Inflammatory macrophage treated with lipopolysaccharide for 1 hour (primary cell): Measurements from ENCODE around the gene APOA1.

Experiments used
- DNase-seq, 2 donors: peaks; one replicate each; pipeline ENCODE4 v3.0.0-alpha.2; 2020 to 2022

The APOA1 gene

DNA sequence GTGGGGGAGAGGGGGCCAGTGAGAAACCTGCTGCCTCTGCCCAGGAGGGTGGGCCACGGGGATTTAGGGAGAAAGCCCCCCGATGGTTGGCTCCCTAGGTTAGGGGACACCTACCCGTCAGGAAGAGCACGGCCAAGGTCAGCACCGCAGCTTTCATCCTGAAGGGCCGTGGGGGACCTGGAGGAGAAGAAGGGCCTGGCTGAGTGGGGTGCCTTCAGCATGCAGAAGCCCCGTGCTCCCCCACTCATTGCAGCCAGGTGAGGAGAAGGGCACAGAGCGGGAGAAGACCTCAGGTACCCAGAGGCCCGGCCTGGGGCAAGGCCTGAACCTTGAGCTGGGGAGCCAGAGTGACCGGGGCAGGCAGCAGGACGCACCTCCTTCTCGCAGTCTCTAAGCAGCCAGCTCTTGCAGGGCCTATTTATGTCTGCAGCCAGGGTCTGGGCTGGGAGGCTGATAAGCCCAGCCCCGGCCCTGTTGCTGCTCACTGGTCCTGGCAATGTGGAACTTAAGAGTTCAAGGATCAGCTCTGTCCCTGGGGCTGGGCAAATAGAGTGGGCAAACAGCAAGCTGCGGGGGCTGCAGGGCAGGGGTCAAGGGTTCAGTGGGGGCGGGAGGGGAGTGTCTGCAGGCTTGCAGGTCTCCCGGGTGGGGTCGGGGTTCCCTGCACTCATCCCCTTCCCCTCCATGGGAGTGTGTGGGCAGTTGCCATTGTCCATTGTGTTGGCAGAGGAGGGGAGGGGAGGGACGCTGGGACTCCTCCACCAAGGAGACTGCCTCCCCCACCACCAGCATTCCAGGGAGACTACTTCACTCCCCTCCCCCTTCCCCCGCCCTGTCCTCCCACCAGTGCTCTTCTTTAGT is at the start of gene APOA1:
TSS of gene APOA1 (minus strand) at position 392 of the 861 bp plus-strand sequence. CDS start at position 157, 235 bp downstream.
- DNase-seq, result no peak

DNA sequence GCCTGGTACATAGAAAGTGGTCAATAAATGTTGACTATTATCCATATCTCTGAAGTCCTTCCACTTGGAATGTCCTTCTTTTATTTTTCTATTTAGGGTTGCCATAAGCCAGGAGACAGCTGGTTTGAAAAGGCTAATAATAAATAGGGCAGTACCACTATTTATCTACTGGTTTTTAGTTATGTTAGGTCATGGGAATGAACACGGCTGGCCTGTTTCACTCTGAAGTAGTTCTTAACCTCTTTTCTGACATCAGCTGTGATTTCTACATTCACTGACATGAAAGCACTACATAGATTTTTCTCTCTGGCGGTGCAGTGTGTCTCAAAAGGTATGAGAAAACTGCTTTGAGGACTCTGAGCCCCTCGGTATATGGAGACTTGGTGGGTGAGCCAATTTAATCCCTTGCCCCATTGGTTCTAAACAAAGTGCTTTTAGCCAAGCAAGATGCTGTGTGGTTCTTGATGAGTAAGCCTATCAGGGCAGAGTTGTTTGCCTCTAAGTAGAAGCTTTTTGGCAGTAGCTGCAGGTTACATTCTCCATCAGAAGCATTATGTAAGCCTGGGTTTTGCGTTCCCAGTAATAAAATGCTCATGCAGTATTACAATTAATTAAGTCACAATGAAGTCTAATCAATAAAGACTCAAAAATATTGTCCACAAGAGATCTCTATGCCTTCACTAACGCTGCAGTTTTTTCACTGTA is 48.7 kb upstream of the APOA1 start:
- no peak for DNase-seq

DNA sequence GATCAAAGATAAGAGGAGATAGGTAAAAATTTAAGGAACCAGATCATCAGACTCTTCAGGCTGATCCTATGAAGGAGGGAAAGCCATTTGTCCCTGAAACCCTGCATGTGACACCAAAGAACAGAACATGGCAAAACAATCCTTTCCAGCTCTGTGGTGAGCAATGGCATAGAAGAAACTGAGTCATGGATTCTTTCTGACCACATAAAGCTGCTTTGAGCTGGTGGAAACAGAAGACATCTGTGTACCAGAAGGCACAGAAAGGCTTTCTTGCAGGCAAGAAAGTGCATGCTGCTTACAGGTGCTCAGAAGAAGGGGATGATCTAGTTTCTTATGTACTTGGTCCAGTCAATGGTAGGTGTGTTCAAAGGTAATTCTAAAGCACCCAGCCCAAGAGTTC is 45.0 kb upstream of the APOA1 start:
- DNase-seq, result no peak

DNA sequence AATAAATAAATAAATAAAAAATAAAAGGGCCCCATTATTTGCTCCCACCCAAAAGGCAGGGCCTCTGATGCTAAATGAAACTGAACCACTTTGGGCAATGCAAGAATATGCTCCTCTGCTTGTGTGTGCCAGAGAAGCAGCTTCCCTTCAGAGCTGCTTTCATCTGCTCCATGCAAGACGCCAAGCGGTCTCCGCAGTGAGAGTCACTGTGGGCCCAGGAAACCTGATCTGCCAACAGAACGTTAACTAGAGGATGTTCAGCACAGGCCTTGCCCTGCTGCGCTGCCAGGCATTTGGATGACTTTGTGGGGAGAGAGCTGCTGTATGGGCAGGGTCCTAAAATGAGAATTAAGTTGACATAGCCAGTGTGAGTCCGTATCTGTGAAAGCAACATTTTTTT is 43.7 kb upstream of the APOA1 start:
- no peak for DNase-seq

DNA sequence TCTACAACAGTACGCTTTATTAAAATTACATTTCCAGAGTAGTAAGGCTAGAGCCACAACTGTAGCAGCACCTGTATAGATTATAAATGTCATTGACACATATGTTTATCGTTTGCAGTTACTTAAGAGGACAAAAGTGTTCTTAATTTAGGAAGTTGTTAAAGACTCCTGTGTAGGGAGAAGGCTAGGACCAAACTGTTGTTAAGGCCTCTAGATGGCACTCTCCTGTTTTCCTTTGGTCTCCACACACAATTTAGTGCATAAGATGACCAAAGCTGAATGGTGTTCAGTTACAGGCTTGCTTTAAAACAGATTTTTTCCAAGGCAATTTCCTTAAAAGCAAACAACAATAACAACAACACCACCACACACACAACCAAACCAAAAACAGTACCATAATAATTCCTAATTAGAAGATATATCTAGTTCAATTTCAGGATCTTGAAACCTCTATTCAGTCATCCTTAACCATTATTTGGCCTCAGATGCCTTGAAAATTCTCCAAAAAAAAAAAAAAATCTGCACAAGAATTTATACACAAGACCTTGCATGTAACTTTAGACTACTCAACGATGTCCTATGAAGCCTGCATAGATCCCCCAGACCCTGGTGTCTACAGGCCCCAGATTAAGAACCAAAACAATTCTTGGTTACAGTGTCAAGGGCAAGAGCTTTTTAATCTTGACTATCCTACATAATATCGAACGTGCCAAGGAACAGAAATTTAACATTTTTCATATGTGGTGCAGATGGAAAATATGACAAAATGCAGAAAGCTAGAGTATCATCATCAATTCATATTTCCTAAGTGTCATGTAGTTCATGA is 42.6 kb upstream of the APOA1 start:
- peak; percentile 49 to 80 for DNase-seq

DNA sequence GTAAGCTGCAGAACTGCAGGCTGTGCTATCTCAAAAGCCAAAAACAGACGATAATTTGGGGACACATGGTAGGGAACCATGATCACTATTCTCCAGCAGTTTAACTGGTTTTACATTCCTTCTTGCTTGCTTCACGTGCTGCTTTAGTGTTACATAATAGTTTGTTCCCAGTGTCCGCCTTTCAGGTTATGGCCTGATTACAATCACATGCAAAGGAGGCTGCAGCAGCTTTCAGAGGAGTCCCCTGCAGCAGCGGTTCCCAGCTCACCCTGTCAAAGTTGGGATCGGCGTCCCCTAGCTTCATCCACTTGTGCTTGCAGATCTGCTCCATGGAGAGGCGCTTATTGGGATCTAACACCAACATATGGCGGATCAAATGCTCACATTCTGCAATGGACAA is 39.2 kb upstream of the APOA1 start:
- DNase-seq, result no peak

DNA sequence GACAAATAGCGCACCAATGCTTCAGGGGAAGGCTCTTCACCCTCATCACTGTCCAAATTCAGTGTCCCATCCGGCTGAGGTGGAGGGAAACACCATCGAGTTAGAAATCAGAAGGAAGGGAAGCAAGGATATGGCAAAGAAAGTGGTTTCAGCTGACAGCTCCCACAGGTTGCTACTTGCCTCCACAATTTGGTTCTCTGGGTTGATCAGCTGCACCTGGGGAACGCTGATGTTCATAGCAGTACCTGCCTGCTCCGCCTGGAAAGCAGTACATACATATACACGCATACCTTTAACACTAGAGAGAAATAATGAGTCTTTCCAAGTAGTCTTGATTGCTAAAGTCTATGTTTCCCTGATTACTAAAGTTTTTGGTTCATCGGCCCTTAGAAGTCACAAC is 37.8 kb upstream of the APOA1 start:
- no peak for DNase-seq

DNA sequence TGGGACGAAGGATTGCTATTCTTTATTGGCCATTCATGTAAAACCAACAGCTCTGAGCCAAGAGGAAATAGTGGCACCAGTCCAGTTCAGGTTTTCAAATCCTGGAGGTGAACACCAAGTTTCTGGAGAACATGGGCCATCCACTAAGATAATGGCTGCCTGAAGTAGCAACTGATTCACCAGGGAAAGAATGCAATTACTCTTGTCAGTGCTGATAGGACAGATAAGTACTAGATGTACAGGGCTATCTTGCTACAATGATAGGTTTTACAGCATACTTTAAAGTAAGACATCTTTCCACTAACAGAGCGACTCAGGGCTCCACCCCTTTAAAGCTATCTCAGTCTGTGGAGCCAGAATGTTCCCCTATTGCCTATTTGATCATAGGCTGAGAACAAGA is 36.8 kb upstream of the APOA1 start:
- DNase-seq, result no peak

DNA sequence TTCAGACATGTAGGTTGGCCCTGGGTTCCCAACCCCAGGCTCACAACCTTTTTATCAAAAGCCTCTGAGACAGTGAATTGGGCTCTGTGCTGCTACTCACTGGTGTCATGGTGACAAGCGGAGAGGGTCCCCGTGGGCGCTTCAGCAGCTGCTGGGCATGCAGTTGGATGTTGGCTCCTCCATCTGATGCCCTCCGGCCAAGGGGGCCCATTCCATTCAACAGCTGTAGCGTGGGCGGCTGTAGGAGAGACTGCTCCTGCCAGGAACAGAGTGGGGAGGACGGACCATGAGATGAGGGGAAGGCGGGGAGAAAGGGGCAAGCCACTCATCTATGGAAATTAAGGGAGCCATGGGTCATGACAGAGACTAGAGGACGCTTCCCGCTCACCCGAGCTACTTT is 36.0 kb upstream of the APOA1 start:
- no peak for DNase-seq

DNA sequence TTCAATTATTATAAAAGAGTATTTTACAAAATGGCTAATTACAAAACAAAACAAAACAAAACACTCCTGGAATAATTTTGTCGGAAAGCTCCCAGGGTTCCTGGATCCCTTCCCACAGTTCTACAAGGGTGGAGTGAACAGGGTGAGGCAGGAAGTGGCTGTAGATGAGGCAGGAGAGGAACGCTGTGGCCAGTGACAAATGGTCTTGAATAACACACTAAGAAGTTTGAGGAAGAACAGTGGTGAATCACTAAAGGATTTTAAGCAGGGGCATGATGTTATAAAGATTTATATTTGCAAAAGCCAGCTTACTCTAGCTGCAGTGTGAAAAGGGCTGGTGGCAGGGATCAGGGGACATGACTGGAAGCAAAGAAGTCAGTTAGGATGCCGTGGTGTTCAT is 33.8 kb upstream of the APOA1 start:
- peak; percentile 22 to 27 for DNase-seq

DNA sequence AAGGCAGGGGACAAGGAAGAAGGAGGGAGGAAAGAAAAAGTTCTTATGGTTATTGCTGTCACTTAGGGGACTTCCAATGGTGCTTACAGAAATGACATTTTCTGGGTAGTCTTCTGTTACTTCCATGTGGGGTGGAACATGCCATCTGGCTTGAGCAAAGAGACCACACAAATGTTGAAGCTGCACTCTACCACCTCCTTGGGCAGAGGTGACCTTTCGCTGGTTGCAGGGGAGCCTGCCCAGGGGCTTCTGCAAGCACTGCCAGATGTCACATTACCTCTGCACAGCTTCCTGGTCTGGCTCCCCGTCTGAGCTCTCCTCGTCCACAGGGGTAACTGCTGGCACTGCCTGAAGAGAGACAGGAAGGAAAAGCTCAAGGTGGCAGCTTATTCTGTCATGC is 32.6 kb upstream of the APOA1 start:
- DNase-seq, result no peak

DNA sequence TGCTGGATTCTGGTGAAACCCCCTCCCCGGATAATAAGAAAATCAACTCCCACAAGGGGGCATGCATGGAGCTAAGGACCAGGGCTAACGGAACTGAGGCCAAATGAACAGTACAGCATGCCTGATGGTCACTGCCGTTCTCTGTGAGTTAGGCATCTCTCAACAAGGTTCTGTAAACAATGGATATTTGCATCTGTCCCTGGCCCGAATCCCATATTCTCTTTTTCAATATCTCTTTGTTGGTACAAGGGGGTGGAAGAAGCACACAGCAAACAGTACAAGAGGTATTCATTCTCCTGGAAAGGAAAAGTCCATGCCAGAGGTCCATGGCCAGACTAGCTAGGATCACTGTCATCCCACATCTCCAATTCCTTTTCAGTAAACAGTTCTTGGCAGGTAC is 32.2 kb upstream of the APOA1 start:
- DNase-seq, result no peak

DNA sequence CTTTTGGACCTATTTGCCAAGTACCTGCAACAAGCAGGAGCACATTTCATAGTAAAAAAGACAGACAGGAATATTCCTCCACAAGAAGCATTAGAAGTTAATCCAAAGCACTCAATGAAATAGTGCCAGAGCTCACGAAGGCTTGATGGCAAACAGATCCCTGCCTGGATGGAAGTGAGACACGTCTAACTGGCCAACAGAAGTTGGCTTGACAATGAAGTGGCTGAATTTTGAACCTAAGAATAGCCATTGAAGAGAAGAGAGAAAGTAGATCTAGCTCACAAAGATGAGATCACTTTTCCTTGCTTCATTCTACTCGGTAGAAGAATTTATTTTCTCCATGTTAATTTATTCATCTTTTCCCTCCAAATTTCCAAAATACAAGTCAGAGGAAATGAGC is 30.6 kb upstream of the APOA1 start:
- DNase-seq, result no peak

DNA sequence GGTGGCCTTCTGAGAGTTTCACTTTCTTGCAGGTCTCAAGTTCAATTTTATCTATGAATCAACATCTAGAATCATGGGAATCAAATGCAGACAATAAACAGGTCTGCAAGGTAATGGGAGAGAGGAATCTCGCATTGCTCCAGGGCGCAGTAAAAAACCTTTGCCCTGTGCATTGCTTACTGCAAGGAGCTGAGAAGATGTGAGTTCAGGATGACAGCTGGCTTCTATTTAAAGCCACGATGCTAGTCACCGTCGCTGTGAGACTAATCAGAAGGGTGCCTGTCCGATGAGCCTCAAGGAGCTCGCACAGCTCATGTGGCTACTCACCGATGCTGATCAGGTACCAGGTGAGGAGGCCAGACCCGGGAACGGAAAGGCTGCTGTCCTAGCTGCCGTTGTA is 30.2 kb upstream of the APOA1 start:
- DNase-seq, result no peak

DNA sequence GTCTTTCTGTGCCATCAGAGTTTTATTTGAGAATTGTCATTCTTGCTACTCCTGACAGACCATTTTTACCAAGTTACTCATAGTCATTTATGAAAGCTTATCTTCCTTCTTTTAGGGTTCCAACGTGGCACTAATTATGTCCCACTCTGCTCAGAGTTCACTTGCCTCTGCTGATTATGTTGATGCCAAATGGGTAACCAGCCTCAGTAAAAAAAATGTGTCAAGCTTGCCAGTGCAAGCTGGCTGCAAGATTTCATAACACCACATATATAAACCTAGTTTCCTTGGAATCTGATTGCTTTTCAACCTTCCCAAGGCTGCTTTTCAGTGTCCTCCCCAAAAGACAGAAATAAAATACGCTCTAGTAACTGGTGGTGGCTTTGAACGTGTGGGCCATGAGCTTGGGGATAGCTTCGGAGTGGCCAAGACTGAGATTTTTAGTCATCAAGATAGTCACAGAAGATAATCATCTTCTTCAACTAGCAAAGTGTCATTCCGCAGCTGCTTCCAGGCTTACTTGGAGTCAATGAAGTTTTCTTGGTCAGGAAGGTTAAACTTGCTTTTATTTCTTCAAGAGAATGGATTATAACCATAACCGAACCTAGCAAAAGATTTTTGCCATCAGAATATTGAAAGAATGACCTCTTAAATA is 29.5 kb upstream of the APOA1 start:
- DNase-seq, result no peak

DNA sequence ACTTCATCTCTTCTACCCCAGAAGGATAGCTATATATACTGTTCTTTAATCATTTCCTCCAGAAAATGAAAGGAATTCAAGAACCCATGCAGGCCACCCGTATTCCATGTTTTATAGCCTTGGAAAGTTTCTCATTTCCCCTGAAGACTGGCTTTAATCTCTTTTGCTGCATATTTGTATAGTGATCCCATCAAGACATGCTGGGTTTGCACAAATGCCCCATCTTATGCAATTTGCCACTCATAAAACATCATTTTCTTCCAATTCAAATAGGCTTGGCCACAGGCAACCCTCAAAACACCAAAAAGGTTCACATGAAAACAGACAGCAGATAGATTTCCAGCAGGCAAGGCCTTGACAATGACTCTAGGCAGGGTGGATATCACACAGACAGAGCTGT is 28.3 kb upstream of the APOA1 start:
- no peak for DNase-seq

DNA sequence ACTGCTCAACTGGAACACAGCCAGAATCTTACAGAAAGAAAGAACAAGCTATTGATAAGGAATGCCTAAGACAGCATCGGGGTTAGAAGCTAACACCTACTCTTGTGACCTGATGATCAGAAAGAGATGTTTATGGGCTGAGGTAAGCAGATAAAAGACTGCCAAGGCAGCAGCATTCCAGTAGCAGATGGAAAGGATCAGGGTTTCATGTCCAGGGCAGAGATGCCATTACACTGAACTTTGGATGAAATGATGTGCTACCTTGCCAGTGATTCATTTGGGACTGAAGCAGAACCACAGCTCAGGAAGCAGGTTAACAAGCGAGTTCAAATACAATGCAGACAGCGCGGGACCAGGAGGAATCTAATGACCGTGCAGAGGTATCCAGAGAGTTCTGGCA is 27.1 kb upstream of the APOA1 start:
- no peak for DNase-seq

DNA sequence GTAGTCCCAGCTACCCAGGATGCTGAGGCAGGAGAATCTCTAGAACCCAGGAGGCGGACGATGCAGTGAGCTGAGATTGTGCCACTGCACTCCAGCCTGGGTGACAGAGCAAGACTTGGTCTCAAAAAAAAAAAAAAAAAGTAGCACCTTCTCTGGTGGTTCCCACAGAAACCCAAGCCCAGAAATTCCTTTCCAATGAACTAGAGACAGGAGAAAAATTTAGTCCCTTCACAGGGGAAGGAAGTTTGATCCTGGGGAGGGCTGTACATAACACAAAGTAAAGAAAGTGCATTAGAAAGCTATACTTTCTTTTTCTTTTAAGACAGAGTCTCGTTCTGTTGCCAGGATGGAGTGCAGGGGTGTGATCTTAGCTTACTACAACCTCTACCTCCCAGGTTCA is 25.5 kb upstream of the APOA1 start:
- no peak for DNase-seq

DNA sequence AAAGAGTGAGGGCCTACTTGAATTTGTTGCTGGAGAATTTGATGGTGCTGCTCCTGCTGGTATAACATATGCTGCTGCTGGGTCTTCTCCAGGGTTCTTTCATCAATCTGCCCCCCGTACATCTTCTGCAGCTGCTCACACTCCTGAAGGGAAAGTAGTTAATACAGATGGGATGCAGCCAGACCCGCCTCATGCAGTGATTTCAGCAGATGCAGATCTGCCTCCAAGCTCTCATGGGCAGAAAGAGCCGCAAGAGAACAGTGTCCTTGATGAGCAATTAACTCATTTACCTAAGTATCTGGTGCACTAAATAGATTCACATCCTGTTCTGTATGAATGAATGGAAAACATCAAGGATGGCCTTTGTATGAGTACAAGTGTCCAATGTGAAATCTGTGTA is 24.8 kb upstream of the APOA1 start:
- no peak for DNase-seq

DNA sequence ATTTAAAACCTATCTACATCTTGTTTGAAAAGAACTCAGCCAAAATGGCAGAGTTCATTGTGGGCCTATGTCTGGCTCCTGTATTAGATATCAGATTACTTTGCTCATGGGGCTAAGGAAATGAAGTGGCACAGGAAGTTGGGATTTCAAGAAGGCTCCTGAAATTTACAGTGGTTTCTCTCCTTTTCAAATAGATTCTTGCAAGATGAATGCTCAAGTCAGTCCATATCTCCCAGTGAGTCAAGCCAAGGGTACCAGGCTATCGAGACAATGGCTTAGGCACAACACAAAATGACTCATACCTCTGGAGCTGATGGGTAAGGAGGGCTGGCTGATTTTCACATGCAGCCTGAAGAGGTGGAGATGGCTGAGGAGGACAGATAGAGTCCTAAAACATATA is 24.1 kb upstream of the APOA1 start:
- DNase-seq, result no peak

DNA sequence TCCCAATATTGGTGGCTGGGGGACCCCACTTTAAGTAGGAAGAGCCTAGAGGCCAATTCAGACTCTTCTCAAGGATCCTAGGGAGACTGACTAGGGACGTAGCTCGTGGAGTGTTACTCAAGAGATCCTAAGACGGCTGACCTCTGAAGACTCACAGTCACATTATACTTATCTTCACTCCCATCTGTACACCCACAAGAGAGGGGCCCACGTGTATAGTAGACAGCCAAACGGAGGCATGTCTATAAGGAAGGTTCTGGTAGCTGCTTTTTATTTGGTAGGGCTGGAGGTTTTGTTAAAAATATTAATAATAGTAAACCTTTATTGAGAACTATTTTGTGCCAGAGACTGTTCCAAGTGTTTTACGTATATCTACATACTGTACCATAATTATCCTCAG is 22.9 kb upstream of the APOA1 start:
- DNase-seq, result peak in 1 of 2 donors; percentile 25

DNA sequence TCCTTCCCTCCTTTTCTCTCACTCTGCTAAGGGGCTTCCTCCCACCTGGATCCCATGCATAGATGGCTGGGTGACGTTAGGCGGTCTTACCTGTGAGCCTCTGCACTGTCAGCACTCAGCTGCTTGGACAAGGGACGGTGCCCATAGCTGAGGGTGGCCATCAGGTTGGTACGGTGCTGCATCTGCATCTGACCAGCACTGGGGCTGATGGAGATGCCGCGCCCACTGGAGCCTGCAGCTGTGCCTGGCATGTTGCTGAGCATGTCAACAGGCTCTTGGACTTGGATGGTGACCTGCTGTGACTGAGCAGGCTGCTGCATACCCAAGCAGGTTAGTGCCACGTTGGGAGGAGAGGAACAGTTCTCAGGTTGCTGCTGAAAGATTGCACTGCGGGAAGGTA is 21.8 kb upstream of the APOA1 start:
- DNase-seq, result no peak

DNA sequence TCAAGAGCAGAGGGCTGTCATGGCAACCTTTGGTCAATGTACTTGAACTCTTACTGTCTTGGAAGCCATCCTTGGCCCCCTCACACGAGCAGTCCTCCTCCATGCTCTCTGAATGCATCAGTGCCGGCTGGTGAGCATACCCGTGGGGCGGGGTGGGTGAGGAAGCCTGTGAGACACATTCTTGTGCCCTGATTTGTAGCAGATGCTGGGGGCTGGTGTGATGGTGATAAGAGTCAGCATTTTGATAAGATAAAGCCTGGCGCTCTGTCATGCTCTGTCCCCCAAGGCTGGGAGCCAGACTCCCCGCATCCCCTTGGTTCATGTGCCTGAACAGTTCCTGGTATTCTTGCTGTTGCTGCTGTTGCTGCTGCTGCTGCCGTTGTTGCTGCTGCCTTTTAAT is 20.5 kb upstream of the APOA1 start:
- DNase-seq, result no peak
